Activated CD8-positive, alpha-beta memory T cell treated with anti-CD3 and anti-CD28 coated beads for 4 hours (primary cell): ENCODE data around the gene SH3BP4.
"Not testable (repeated sequence)": the region's sequence is repeated elsewhere in the genome, so short reads cannot be mapped to it uniquely, and the experiment has no call there.

Experiments used
- DNase-seq, 2 donors: peaks; one replicate each; pipeline ENCODE4 v3.0.0-alpha.2; 2020; ENCODE audit warnings: low read depth in 2 of 2

The SH3BP4 gene

DNA sequence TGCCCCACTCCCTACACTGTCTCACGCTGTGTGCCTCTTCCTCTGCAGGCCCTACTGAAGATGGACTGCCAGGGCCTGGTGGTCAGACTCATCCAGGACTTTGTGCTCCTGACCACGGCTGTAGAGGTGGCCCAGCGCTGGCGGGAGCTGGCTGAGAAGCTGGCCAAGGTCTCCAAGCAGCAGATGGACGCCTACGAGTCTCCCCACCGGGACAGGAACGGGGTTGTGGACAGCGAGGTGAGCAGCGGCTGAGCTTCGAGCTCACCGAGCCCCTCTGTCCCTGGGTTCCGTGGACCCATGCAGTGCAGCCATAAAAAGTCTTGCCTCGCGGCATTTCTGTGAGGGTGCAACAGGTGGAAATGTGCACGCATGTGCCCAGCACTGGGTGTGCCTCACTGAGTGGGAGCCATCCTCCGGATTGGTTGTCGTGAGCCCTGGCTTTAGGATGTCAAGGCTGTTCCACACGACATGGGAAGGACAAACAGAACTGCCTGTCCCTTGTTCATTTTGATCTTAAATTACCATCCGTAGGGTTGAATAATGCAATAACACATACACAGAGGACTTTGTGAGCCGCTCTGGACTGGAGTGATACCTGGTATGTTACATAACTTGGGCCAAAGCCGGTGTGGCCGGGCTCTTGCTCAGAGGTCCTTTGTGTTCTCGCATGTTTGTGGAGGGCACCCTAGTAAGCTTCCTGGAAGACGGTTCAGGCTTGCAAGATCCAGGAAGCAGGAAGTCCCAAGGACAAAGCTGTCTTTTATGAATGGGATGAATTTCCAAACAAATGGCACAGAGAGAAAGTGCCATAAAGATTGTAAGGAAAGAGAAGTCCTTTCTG is 100.9 kb downstream of the SH3BP4 start:
- no peak for DNase-seq

DNA sequence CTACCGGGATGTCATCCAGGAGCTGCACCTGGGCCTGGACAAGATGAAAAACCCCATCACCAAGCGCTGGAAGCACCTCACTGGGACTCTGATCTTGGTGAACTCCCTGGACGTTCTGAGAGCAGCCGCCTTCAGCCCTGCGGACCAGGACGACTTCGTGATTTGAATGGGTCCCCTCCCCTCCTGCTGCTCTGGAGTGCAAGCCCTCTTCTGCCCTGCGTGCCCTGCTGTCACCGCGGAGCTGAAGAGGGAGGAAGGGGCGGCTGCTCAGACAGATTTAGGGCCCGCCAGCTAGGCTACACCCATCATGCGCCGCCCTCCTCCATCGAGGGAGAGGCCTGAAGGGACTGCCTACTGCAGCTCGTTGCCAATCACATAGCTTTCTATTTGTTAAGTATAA is 101.8 kb downstream of the SH3BP4 start:
- DNase-seq: no peak

DNA sequence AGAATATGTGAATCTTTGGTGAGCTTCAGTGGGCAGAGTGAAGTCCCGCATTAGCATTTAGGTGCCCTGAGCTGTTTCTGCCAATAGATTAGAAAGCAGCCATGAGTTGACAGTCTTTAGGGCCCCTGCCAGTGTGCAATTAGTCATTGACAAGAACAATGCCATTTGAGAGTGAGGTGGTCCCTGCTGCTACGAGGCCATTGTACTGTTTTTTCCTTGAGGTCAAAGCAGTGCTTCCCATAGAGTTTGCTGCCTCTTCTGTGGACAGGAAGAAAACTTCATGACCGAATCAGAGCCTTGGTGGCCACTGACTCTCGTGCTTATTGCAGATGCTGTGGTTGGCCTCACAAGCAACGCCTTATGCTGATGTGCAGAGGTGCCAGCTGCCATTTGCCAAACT is 102.7 kb downstream of the SH3BP4 start:
- no peak for DNase-seq

DNA sequence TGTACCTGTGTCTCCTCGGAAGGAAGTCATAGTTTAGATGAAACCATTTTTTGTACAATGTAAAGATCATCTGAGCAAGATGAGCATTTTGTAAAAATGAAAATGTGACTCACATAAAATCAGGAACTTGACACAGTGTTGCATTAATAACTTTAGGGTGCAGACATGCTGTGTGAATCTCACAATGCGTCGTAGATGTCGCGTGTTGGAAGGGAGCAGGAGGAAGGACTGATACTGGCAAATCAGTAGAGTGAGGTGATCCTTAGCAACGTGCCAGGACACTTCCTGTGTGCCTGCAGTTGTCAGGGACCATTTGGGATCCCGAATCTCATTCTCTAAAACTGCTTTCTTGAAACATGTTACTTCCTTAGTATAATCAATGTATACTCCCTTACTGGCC is 103.1 kb downstream of the SH3BP4 start:
- DNase-seq: no peak

DNA sequence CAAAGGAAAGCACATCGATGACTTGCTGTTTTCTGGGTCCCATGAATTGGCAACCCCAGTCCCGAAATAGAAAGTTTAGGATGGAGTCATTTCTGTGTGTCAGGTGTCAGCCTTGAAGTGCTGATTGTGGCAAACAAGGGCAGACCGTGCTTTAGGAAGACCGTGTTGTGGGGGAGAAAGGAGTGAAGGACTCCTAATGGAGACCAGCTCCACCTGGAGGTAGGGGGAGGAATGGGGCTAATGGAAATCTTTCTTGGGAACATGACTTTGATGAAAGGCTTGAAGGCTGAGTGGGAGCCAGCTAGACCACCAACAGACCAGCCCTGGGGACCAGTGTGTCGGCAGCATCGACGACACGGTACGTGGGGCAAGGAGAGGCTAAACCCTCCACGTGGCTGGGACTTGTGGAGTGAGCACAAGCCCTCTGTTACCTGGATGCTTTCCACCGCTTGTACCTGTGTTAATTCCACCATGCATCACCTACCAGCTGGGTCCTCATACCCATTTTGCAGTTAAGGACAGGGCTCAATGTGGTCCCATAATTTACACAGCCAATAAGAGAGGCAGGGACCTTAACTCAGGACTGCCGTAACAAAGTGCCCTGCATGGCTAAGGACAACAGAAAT is 104.2 kb downstream of the SH3BP4 start:
- no peak for DNase-seq

DNA sequence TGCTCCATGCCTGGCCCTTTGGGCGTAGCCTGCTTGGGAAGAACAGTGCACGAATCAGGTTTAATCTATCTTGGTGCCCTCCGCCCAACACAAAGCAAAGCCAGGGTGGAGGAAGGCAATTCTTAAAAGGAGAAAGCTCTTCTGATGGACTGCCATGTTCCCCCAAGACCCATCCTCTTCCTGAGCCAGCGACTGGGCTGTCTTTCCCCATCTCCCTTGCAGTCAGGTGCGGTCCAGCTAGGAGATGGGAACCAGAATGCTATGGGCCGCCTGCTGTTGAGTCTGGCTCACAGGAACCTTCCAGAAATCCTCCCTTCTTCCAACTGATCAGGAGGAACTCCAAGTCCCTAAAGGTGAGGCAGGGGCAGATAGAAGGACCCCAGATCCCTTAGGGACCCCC is 105.0 kb downstream of the SH3BP4 start:
- DNase-seq: no peak

DNA sequence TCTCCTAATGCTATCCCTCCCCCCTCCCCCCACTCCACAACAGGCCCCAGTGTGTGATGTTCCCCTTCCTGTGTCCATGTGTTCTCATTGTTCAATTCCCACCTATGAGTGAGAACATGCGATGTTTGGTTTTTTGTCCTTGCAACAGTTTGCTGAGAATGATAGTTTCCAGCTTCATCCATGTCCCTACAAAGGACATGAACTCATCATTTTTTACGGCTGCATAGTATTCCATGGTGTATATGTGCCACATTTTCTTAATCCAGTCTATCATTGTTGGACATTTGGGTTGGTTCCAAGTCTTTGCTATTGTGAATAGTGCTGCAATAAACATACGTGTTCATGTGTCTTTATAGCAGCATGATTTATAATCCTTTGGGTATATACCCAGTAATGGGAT is 105.8 kb downstream of the SH3BP4 start:
- not testable (repeated sequence) for DNase-seq

DNA sequence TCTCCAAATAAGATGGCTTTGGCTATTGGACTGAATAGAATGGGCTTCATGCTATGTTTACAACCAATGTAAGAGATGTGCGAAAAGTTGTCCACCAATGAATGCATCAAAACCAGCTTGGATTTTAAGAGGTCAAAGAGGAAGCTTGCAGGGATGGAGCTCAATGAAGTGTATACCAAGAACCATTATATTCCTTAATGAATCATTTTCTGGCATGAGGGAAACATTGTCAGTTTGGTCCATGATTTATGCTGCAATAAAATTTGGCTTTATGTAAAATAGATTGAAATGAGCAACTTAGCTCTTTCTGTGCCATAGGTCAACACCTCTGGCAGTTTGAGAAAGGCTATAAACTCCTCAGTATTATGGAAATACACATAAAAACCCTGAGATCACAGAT is 107.3 kb downstream of the SH3BP4 start:
- no peak for DNase-seq

DNA sequence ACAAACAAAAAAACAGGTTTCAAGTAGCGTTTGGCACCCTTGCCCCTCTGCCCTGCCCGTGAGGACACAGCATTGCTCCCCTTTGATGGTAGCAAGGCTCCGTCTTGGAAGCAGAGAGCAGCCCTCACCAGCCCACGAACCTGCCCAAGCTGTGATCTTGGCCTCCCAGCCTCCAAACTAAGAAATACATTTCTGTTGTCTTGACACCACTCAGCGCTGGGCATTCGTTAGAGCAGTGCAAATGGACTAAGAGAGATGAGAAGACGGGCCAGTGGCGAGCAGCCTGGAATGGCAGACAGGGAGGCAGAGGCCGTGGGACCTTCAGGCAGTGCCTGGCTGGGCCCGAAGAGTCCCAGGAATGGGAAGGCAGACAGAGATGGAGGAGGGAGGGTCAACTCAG is 109.8 kb downstream of the SH3BP4 start:
- DNase-seq: no peak

DNA sequence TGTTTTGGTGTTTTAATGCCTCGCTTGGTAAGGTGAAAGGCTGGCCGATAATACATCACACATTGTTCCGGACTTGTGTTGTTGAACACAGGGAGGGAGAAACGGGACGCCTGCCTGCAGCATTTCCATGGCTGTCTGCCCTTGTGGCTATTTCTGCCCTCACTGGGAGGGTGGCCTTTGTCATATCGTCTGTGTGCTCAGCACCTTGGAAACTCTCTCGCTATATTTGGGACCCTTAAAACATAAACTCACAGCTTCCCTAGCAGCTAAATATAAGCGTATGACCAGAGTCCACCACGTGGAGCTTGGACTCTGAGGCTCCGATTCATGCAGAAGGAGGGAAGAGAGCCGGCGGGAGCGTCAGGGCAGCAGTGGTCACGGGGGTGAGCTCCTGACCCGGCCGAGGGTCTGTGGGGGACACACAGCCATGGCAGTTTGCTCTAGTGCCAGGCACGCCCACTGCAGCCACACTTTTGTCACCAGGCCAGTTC is 111.7 kb downstream of the SH3BP4 start:
- DNase-seq: no peak

DNA sequence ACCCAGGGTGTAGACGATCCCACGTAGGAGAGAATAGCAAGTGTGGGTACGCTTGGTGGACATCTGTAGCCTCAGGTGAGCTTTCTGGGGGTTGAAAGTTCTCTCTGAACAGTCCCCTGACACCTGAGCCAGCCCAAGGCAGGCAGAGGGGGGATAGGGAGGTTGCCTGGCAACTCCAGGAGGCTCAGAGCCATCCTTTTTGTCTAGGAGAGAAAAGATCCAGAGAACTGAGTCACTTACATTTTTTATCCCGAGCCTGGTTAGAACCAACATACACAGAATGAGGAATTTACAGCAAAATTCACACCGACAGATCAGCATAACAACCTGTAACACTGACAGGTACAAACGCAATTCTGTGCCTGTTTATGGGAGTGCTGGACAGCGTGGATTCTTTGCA is 113.2 kb downstream of the SH3BP4 start:
- no peak for DNase-seq

DNA sequence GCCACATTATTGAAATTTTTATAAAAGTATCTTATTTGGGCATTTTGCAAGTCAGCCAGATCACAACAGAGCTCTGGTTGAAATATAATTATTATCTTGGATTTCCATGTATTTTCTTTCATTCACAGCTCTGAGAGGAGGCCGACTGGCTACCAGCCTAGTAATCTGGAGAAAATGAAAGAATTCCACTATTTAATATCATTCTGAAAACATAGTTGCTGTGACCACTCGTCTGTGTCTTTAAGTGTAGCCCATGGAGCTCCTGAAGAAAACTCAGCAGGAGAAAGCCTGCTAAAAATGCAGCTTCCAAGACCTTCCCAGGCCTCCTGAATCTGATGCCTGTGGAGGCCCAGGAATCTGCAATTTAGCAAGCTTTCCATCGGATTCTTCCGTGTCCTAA is 114.7 kb downstream of the SH3BP4 start:
- DNase-seq: no peak

DNA sequence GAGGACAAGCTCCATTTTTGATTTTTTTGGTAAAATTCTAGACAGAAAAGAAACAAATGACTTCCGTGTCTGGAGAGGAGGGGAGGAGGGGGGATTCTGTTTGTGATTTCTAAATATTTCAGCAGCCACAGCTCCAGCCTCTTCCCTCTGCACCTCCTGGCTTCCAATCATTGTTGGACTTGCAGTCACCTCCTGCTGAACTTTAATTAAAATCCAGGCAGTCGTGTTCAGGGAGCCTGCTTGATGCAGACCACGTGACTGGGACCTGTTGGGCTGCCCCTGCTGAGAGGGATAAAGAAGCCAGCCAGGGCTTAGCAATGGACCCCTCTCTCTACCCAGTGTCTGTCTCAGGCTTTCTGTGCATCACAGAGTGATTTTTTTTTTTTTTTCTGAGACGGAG is 115.1 kb downstream of the SH3BP4 start:
- no peak for DNase-seq

DNA sequence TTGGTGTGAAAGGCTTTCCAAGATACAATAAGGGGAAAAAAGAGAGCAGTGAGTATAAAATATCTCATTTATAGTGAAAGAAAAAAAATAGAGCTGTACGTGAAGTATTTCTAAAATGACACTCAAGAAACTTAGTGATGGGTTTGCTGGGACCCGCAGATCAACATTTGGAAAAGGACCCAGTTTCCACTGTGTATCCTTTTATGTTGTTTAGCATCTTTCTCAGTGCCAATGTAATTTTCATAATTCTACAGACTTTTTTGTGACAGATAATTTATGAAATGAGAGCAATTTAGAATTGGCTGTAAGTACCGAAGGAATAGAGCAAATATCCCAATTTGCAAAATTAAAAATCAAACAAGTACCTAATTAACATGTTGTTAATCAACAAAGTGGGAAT is 116.9 kb downstream of the SH3BP4 start:
- DNase-seq: no peak

DNA sequence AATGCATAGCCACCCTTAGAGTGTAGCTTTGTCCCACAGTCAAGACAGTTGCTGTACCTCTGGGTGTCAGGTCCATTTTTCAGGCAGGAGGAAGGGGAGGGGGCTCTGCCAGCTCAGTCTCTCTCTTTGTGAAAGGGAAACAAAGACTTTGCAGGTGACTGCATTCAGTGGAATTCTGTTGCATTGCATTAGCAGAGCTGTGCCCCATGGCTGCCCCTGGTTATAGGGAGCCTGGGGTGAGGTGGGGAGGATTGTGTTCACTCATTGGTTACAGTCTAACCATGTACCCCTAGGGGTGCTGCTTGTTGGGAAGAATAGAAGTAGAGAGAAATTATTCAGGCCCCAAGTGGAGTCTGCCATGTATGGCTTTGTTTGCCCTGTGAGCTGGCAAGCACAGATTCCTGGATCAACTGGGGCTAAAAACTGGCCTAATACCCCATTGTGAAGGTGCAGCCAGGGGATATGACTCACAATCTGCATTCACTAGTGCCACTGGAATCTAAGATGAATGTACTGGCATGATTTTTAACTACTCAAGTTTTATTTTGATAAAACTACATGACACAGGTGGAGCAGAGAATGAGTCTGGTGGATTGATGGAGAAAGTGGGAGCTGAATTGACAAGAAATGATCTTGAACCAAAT is 118.4 kb downstream of the SH3BP4 start:
- no peak for DNase-seq

DNA sequence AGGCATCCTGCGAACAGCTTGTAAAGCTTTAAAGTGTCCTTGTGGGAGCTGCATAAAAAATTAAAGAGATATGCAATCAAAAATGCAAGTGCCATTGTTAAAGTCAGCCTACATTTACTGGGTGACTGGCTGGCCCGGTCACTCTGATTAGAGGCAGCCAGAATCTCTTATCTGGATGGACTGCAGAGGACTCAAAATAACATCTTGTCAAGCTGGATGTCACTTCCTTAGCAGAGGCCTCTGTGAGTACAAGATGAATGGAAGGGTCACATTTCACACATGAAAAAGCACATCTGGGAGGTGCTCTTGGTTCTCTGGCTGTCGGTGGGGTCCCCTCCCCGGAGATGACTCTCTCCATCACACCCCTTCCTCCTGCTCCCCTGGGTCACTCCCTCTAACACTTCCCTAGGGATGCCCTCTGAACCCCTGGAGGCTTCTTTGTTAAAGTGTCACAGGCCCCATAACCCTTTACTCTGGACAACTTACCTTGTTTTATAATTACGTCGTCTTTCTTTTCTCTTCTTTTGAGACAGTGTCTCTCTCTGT is 122.1 kb downstream of the SH3BP4 start:
- DNase-seq: no peak

DNA sequence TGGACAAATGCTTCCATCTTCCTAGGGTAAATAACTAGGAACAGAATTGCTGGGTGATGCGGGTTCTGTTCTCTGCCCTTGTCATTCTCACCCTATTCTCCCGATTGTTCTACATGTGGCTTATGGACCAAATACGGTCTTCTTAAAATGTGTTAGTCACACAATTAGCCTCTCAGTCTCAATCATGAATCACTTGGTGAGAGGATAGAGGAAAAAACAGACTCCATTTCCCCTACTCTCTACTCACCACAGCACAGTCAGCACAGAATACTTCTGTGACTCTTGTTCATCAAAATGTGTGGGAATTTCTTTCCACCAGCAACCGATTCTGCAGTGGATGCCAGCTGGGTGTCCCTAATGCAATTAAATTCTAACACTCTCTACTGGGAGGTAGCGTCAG is 125.2 kb downstream of the SH3BP4 start:
- DNase-seq: no peak

DNA sequence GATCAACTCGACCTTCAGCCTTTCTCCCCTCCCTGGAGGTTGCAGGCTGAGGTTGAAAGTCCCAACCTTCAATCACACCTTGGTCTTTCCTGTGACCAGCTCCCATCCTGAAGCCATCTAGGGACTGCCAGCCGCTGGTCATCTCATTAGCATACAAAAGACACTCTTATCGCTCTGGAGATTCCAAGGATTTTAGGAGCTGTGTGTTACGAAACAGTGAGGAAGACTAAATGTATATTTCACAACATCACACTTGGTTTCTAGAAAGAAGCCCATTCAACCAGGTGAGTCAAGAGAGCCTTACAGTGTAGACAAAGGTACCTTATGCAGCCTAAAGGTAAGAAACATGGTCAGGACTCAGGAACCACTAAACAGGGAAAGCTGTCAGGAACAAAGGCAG is 126.4 kb downstream of the SH3BP4 start:
- DNase-seq: no peak

DNA sequence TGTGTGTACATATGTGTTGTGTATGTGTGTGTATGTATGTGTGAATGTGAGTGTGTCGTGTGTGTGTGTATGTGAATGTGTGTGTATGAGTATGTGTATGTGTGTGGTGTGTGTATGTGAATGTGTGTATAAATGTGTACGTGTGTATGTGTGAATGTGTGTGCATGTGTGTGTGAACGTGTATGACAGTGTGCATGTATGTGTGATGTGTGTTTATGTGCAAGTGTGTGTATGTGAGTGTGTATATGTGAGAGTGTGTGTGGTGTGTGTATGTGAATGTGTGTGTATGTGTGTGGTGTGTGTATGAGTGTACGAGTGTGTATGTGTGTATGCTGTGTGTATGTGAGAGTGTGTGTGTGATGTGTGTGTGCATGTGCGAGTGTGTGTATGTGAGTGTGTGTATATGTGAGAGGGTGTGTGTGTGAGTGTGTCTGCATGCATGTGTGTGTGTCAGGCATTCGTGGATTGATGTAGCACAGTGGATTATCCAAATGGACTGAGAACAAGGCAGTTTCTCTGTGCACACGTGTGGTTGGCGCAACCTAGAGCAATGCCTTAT is 127.2 kb downstream of the SH3BP4 start:
- DNase-seq: no peak

DNA sequence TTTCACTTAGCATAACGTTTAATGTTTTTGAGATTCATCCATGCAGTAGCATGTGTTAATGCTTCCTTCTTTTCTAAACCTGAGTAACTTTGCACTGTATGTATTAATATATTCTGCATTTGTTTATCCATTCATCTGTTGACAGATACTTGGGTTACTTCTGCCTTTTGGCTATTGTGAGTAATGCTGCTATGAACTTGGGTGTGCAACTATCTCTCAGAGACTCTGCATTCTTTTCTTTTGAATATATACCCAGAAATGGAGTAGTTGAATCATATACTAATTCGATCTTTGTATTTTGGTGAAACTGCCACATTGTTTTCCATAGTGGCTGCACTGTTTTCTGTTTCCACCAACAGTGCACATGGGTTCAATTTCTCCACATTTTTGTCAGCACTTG is 128.3 kb downstream of the SH3BP4 start:
- no peak for DNase-seq

DNA sequence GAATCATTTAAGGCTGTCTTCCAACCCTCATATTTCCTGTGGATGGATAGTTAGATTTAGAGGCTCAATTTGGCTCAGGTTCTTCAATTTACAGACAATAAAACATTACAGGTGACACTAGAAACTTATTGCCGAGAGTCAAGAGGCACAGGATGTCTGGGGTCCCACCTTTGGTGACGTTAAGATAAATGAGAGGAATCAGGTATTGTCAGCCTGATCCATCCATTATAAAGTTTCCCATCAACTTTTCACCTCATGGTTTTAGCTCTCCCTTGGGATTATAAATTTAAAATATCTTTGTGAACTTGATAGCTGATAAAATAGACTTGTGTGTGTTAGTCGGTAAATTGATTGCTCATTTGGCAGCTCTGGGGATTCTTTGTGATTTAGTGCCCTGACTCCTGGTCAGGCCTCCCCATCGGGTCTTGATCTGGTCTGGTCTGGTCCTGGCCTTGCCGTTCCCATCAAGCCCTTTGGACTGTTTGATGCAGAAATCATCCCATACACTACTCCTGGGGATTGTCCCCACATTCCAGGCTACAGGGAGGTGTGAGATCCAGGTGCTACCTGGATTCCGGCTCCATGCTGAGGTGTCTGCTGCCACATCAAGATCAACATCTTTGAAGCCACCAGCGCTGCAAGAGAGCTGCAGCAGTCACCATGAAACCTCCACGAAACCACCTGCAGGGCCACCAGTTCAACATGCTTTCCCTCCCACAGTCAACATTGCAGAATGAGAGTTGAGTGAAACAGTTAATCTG is 130.9 kb downstream of the SH3BP4 start:
- DNase-seq: no peak

DNA sequence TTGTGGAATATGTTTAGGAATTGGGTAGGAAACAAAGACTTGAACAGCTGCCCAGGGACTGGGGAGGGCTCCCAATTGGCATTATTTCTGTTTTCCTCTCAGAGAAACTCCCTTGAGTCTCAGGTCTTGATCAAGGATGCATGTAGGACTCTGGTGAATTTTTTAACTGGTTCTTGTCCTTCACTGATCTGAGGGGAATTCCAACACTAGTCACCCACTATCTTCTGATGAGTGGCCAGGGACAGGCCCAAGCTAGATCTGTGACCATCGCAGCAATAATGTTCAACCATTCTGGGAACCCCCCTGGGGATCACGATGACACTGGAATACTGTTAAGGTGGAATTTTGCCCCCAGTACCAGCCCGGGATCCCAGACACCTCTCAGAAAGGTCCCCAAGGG is 132.0 kb downstream of the SH3BP4 start:
- DNase-seq: no peak
